DMS 273 (cell line): ENCODE measurements around the gene CATSPERE.
"Not testable (repeated sequence)": the region's sequence is repeated elsewhere in the genome, so short reads cannot be mapped to it uniquely, and the experiment has no call there.

Experiments
- DNase-seq: peaks from one replicate; lab custom pipeline; 2025; ENCODE audit not compliant: unreplicated experiment; lab: John Stamatoyannopoulos, UW

CATSPERE gene

GRCh38 chr1:244447552-244447951 is 13.5 kb upstream of the CATSPERE start:
- DNase-seq = no peak

DNA sequence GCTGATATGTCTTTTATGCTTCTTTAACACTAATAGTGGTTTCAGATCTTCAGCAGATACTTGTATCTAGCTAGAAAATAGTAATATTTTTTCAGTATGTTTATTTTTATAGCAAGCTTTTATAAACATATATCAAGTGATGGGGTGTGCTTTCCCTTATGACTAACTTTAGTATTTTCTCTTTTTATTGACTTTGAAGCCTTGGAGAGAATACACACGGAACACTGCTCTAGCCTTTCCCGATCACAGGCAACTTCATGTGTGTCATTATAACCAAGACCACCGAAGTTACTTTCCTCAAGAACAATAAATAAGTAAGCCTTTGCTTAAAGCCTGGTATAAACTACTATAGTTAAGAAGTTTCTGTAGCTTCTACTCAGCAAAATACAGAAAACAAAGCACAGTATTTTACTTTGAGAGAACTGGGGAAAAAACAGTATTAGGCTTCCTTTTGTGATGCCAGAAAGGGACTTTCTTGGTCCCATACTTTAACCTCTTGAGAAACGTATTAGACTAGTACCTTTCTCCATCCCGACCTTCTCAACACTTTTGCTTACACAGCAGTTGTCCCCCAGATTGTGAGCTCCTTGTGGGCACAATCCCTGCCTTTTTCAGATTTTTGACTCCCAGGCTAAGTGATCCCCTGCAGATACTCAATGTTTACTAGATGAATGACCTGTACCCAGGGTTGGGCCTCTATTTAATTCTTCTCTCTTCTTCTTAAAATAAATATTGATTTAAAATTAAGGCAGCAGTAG is 12.6 kb upstream of the CATSPERE start:
- DNase-seq = no peak

- no peak for DNase-seq
These were observed 11.1 kb upstream of the CATSPERE start for GRCh38 chr1:244449936-244450508.

GRCh38 chr1:244450597-244451538 is 10.2 kb upstream of the CATSPERE start:
- DNase-seq = peak; percentile 78

DNA sequence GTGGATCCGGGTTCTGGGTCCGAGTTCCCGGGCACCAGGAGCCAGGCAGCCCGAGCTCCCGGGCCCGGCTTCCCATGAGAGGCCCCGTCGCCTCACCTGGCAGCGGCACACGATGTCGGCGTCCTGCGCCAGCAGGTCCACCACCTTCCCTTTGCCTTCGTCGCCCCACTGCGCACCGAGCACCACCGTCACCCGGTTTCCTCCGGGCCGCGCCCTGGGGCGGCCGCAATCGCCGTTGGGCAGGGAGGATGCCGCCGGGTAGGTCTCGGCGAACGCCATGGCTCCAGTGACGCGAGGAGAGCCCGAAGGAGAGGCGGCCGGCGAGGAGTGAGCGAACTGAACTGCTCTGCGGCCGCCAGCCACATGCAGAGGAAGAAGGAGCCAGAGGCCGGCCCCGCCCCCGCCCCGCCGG is 9.5 kb upstream of the CATSPERE start, which contains the start of gene ADSS2:
TSS of gene ADSS2 (minus strand) at position 371 of the 412 bp plus-strand sequence. CDS start at position 279, 92 bp downstream.
- DNase-seq = no peak

DNA sequence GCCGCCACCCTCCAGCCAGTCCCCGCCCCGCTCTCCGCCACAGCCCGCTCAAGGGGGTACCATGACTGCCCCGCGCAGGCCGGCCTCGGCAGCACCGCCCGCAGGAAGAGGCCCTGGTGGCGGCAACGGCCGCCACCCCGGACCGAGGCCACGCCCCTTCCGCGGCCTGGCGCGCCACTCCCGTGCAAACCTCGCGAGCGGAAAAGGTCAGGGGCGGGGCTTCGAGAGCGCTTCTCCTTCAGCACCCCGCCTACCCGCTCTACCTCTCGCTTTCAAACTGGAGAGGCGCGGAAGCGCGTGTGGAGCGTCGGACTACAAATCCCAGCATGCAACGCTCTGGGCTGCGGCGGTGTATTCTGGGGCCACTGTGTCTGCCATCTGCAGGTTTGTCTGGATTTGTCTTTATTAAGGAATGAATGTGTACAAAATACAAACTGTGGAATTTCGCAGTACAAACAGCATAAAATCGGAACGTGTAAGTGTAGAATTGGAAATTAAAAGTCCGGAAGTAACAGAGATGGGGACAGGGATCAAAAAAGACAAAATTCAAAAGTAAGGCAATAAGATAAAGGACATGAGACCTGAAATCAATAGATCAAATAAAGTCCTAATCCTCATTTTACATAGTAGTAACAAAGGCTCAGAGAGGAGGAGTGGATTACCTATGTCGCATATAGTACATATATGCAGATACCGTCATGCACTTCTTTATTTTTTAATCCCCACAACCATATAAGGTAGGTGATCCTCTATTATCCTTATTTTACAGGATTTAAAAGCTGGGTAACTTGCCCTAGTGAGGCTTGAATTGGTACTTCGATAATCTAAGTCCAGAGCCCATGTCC is 8.9 kb upstream of the CATSPERE start:
- peak; percentile 100 for DNase-seq

DNA sequence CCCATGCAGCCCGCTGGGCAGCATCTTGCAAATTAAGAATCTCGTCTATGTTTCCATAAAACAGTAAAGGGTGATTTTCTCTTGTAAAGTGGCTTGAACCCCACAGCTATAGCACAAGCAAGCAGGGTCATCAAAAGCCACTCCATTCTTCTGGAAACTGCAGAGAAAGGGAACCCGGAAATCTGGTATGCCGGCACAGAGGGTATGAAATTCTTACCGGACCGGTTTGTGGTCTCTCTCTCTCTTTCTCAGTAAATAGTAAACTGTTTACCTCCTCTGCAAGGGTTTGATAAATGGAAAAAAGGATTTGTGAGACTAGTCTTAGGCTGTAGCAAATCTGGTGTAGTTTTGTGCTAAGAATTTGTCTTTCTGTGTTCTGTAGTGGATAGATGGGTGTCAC is 6.7 kb upstream of the CATSPERE start:
- DNase-seq = no peak

DNA sequence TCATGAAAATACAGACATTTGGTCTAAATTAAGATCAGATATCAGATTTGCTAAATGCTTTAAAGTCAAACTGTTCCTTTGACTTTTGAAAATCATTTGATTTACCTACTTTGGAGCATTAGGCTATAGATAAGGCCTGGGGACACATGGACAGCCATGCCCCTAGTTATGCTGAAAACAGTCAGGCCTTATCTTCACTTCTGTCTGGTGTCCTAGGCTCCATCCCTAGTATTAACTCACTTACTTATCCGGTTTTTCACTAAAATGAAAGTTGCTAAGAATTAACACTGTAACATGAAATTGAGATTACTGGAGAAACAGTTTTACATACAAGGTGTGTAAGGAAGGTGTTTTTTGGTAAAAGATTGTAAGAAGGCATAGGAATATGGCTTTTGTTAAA is 4.5 kb upstream of the CATSPERE start:
- DNase-seq = no peak

GRCh38 chr1:244458781-244459180 is 2.3 kb upstream of the CATSPERE start:
- no peak for DNase-seq

- DNase-seq = no peak
These were observed 876 bp upstream of the CATSPERE start for GRCh38 chr1:244460197-244460596.

DNA sequence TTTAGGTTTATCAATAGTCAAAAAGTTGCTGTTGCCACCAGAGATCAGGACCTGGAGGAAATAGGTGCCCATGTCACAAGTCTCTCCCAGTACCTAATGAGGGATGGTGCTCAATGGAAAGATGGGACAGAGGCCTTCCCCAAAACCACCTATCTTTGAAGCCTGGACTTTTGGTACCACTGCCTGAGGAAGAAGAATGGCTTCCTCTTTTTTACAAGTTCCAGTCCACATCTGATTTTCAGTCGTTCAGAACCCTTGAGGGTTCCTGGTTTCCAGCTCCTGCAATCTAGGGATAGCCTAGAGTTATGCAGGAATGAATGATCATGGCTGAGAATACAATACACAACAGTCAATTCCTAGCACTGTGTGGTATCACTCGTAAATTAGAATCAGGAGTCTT is 5.7 kb downstream of the CATSPERE start:
- no peak for DNase-seq

DNA sequence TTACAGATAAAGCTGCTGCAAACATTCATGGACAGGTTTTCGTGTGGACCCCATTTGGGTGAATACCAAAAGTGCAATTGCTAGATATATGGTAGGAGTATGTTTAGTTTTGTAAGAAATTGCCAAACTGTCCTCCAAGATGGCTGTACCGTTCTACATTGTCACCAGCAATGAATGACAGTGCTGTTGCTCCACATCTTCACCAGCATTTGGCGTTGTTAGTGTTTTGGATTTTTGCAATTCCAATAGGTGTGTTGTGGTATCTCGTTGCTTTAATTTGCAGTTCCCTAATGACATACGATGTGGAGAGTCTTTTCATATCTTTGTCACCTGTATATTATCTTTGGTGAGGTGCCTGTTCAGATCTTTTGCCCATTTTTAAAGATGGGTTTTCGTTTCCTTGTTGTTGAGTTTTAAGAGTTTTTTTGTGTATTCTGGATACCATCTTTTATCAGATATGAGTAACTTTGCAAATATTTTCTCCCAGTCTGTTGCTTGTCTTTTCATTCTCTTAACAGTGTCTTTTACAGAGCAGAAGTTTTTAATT is 12.1 kb downstream of the CATSPERE start:
- DNase-seq = no peak

GRCh38 chr1:244484971-244485370 is 23.9 kb downstream of the CATSPERE start:
- not testable (repeated sequence) for DNase-seq

DNA sequence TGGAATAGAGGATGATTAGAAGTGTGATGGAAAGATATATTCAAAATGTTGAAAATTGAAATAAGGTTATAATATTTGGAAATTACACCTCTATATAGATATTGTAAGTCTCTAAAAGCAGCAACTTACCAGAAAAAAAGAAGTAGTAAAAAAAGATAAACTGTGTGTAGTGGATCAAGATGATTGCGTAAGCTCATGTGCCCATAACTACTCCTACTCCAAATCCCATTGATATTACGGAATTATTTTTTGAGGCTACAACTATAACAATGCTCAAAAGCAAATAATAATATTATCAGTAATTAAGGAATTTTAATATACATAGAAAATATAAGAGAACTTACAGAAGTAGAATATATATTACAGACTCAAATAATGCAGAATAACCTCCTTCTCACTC is 33.6 kb downstream of the CATSPERE start:
- DNase-seq = no peak

GRCh38 chr1:244496186-244496585 is 35.1 kb downstream of the CATSPERE start:
- DNase-seq = no peak

DNA sequence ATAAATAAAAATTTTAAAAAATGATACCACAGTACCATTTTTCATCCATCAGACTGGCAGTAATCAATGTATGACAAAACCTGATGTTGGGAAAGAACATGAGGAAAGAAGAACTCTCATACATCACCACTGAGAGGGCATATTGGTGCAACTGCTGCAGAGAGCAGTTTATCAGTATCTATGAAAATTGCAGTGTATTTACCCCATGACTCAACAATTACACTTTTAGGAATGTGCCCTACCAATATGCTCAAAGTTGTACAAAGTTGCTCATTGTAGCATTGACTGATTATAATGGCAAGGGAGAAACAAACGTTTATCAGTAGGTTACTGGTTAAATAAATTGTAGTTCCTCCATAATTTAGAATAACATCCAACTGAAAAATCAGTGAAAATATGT is 36.7 kb downstream of the CATSPERE start:
- DNase-seq = no peak

GRCh38 chr1:244499484-244499883 is 38.4 kb downstream of the CATSPERE start:
- DNase-seq = not testable (repeated sequence)

- DNase-seq = not testable (repeated sequence)
These were observed 39.4 kb downstream of the CATSPERE start for GRCh38 chr1:244500515-244500914.

DNA sequence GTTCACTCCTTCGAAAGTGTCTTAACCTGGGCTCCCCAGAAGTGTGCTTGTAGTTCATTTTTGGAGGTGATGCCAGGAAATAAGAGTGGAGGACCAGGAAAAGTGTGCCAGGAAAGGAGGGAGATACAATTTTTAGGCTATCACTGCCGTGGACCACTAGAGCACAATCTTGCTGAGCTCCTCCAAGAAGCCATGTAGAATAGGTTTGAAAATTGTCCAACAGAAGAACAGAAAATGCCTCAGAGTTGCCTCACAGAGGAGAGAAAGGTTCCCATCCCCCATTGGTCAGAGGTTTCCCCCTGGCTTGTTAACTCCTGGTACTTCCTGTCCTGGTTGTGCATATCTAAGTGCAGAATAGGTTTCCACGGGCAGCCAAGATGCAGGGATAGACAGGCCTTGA is 41.6 kb downstream of the CATSPERE start:
- no peak for DNase-seq

GRCh38 chr1:244513493-244513892 is 52.4 kb downstream of the CATSPERE start:
- DNase-seq = no peak
